ENCODE data around the gene CD82. TPM values are rescaled to one million over a fixed set of nuclear protein-coding genes. Genes with fewer than 3 reads are reported as not detected.

The CD82 gene
- total and polyA plus RNA-seq, 2 donors from 2014 or later: 59.3 to 94.4 TPM

- no peaks in the 10 kb centered on the region for H3K9me3 ChIP-seq (ENCODE audit: control insufficient read depth in 2 of 3, insufficient read depth in 1 of 3, low read length in 3 of 3)
- no peak for TF ChIP-seq CTCF (IDR thresholded peaks at IDR 0.05; ENCODE audit: borderline replicate concordance, extremely low read depth, insufficient read depth)
- no peak overlapping the region for H3K9ac ChIP-seq (ENCODE audit: low read length in 3 of 3)
- no peaks in the 10 kb centered on the region for H3K27me3 ChIP-seq (ENCODE audit: control insufficient read depth, insufficient read depth, low read length)
- H3K27ac ChIP-seq (ENCODE audit: low read depth in 2 of 2, low read length in 2 of 2): no peak overlapping the region
- H3K4me3 ChIP-seq (ENCODE audit: low read length in 3 of 3): no peak overlapping the region
- no peaks in the 10 kb centered on the region for H3K4me1 ChIP-seq (ENCODE audit: control insufficient read depth in 2 of 3, insufficient read depth in 2 of 3, low read depth in 1 of 3, low read length in 3 of 3)
- FAIRE-seq (no peak), DNase-seq (no peak)
- intact Hi-C loops (cut with DNase I): loop anchor here (10.0 kb wide), 1 partner anchor 416 kb away; no protein-coding TSS in a partner anchor
- H3K36me3 ChIP-seq (ENCODE audit: control insufficient read depth in 2 of 3, insufficient read depth in 3 of 3, low read length in 3 of 3): no peaks in the 10 kb centered on the region
These were observed 34.9 kb upstream of the CD82 start for GRCh38 chr11:44530413-44531115.

- no peaks in the 10 kb centered on the region for H3K9me3 ChIP-seq (ENCODE audit: control insufficient read depth in 2 of 3, insufficient read depth in 1 of 3, low read length in 3 of 3)
- H3K36me3 ChIP-seq (ENCODE audit: control insufficient read depth in 2 of 3, insufficient read depth in 3 of 3, low read length in 3 of 3): no peaks in the 10 kb centered on the region
- no peak for TF ChIP-seq CTCF (IDR thresholded peaks at IDR 0.05; ENCODE audit: borderline replicate concordance, extremely low read depth, insufficient read depth)
- FAIRE-seq (no peak), DNase-seq (no peak)
- no peak overlapping the region for H3K9ac ChIP-seq (ENCODE audit: low read length in 3 of 3)
- intact Hi-C loops (cut with DNase I): loop anchor here (10.0 kb wide), 1 partner anchor 416 kb away; no protein-coding TSS in a partner anchor
- H3K27ac ChIP-seq (ENCODE audit: low read depth in 2 of 2, low read length in 2 of 2): no peak overlapping the region
- H3K4me3 ChIP-seq (ENCODE audit: low read length in 3 of 3): no peak overlapping the region
- H3K4me1 ChIP-seq (ENCODE audit: control insufficient read depth in 2 of 3, insufficient read depth in 2 of 3, low read depth in 1 of 3, low read length in 3 of 3): no peaks in the 10 kb centered on the region
- H3K27me3 ChIP-seq (ENCODE audit: control insufficient read depth, insufficient read depth, low read length): no peaks in the 10 kb centered on the region
These were observed 34.4 kb upstream of the CD82 start for GRCh38 chr11:44531116-44531504.

- no peak for TF ChIP-seq CTCF (IDR thresholded peaks at IDR 0.05; ENCODE audit: borderline replicate concordance, extremely low read depth, insufficient read depth)
- Histone ChIP-seq H3K27me3 (ENCODE audit: control insufficient read depth, insufficient read depth, low read length) (no peaks in the 10 kb centered on the region), H3K4me1 (ENCODE audit: control insufficient read depth in 2 of 3, insufficient read depth in 2 of 3, low read depth in 1 of 3, low read length in 3 of 3) (no peaks in the 10 kb centered on the region), H3K4me3 (ENCODE audit: low read length in 3 of 3) (no peak overlapping the region), H3K9ac (ENCODE audit: low read length in 3 of 3) (no peak overlapping the region), H3K9me3 (ENCODE audit: control insufficient read depth in 2 of 3, insufficient read depth in 1 of 3, low read length in 3 of 3) (no peaks in the 10 kb centered on the region), H3K36me3 (ENCODE audit: control insufficient read depth in 2 of 3, insufficient read depth in 3 of 3, low read length in 3 of 3) (no peaks in the 10 kb centered on the region), H3K27ac (ENCODE audit: low read depth in 2 of 2, low read length in 2 of 2) (no peak overlapping the region)
- intact Hi-C loops (cut with DNase I): loop anchor here (10.0 kb wide), 1 partner anchor 417 kb away; no protein-coding TSS in a partner anchor
- no peak for FAIRE-seq
- DNase-seq: no peak
These were observed 33.8 kb upstream of the CD82 start for GRCh38 chr11:44531636-44532035.

Measured in kidney (tissue), 14 donors.